C4-2B (cell line): ENCODE data around the gene MRPL14.

Experiments
- H3K27ac ChIP-seq: fragments of 450-650 bp; 2 replicates; pipeline ENCODE4 v1.5.1; 2017
- ZFX ChIP-seq: fragments of 450-650 bp; IDR thresholded peaks from 2 replicates; pipeline ENCODE4 v1.6.1; 2017
- TF ChIP-seq, protein P1 (sequence below): fragments of 450-650 bp; conservative IDR thresholded peaks from 2 replicates; pipeline ENCODE4 v1.5.1; 2017; ENCODE audit warnings: mild to moderate bottlenecking

MRPL14 gene

DNA sequence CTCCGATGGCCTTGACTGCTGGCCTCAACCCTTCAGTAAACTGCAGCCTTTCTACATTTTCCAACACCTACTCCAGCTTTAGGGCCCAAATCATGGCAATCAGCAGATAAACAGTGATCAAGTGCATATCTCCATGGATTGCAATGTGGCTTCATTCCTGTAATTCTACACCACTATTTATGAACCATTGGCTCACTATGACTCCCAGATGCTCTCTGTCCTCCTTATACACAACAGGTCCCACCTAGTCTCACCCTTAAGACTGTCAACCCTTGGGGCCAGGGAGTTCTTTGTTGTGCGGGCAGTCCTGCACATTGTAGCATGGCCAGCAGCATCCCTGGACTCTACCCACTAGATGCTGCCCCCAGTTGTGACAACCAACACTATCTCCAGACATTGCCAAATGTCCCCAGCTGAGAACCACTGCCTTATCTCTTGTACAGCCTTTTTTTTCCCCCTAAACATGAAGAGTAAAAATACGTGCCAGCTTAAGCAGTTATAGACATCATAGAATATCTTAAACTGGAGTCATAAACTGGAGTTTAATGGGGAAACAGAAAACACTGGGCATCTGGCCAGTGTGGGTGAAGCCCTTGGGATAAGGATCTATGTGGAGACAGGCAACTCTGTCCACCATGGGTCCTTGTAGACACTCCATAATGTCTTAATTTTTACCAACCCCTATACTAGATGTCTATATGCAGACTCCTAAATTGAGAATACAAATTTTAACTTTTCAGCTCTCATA, 21.1 kb downstream of the MRPL14 start:
- TF ChIP-seq ZFX = no peak
- TF ChIP-seq, protein P1, sequence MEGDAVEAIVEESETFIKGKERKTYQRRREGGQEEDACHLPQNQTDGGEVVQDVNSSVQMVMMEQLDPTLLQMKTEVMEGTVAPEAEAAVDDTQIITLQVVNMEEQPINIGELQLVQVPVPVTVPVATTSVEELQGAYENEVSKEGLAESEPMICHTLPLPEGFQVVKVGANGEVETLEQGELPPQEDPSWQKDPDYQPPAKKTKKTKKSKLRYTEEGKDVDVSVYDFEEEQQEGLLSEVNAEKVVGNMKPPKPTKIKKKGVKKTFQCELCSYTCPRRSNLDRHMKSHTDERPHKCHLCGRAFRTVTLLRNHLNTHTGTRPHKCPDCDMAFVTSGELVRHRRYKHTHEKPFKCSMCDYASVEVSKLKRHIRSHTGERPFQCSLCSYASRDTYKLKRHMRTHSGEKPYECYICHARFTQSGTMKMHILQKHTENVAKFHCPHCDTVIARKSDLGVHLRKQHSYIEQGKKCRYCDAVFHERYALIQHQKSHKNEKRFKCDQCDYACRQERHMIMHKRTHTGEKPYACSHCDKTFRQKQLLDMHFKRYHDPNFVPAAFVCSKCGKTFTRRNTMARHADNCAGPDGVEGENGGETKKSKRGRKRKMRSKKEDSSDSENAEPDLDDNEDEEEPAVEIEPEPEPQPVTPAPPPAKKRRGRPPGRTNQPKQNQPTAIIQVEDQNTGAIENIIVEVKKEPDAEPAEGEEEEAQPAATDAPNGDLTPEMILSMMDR = no peak

DNA sequence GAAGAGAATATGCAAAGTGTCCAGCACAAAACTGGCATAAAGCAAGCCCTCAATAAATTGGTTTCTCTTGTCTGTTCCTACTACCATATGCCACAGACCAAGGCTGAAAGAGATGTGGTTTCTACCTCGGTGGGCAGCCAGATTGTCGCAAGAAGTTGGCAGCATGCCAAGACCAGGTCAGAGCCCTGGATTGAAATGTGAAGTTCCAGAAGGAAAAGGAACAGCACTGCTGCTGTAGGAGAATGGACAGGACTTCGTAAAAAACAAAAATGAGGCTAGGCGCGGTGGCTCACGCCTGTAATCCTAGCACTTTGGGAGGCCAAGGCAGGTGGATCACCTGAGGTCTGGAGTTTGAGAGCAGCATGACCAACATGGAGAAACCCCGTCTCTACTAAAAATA, 22.1 kb downstream of the MRPL14 start:
- TF ChIP-seq ZFX = no peak
- TF ChIP-seq, protein P1 = no peak
- H3K27ac ChIP-seq = no peak overlapping the region; the same call in 1 of the 2 replicates

More for the DNA sequence above, 21.1 kb downstream of the MRPL14 start:
- peak overlapping the region; percentile 23 for H3K27ac ChIP-seq

DNA sequence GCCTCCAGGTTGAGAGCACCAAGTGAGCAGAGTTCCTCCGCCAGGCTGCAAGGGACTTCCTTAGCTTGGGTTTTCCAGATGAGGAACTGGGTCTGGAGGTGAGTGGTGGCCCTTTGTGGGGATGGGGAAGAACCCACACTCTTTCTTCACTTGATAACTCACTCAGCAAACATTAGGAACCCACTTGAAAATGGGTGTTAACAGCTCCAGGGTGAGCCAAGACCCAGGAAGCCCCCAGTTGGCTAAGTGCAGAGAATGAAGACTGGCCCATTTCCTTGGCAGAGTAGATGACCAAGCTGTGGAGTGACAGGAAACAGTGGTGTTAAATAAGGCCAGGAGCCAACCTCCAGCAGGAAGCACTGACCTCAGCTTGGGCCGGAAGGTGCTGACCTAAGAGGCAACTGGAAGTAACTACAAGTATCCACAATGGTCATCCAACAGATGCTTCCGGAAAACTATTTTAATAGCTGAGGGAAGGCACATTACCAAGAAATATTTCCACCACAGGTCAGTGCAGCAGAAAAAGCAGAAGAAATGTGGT, 22.7 kb downstream of the MRPL14 start:
- H3K27ac ChIP-seq = no peak overlapping the region
- no peak for TF ChIP-seq ZFX
- TF ChIP-seq, protein P1 = no peak

DNA sequence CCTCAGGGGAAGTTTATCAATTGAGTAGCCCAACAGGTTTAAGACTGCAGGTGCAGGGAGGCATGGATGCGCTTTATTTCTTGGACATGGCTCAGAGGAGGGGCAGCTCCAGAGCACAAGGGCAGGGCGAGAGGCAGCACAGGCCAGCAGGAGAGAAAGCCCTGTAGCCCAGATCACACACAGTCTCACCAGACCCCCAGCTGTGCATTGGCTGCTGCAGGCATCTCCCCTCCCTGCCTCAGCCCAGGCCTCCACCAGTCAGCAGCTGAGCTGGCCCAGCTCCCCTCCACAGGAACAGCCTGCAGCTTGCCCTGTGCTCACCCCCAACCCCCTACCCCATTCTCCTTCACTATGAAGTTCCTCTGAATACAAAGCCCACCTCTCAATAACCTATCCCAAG, 24.7 kb downstream of the MRPL14 start:
- no peak overlapping the region for H3K27ac ChIP-seq
- no peak for TF ChIP-seq ZFX
- TF ChIP-seq, protein P1 = no peak

DNA sequence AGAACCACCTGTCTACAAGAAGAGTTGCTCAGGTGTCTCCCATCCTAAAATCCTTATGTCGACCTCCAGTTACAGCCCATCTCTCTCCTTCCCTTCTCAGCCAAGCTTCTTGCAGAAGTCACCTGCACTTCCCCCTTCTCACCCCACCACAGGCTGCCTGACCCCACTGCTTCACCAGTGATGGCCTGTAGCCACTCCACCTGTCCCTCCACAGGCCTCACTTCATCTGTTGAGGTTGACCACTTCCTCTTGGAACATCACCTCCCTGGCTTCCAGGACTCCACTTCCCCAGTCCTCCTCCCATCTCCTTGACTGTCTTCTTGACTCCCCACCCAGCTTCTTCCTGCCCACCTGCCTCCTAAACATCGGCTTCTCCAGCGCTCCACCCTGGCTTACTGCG, 25.4 kb downstream of the MRPL14 start:
- H3K27ac ChIP-seq = no peak overlapping the region

DNA sequence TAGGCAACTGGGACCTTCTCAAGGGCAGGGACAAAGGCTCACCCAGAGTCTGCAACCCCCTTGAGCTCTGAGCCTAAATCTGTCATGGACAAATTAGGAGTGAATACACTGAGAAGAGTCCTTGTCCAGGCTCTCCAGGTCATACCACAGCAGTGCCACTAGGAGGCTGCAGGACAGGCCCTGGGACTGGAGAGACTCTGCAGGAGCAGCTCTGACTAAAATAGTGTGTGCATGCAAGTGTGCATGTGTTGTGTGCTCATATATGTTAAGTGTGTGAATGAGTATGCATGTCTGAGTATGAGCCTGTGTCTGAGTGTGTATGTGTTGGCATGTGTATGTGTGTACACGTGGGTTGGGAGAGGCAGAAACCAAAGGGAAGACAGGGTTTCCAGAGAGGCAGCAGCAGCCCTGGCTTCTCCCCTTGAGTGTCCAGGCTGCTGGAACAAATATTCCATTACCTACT, 27.1 kb downstream of the MRPL14 start:
- no peak for TF ChIP-seq ZFX
- TF ChIP-seq, protein P1 = no peak; the same call in 1 of the 2 replicates
- no peak overlapping the region for H3K27ac ChIP-seq

More for the DNA sequence above, 25.4 kb downstream of the MRPL14 start:
- TF ChIP-seq ZFX = no peak
- TF ChIP-seq, protein P1 = no peak

DNA sequence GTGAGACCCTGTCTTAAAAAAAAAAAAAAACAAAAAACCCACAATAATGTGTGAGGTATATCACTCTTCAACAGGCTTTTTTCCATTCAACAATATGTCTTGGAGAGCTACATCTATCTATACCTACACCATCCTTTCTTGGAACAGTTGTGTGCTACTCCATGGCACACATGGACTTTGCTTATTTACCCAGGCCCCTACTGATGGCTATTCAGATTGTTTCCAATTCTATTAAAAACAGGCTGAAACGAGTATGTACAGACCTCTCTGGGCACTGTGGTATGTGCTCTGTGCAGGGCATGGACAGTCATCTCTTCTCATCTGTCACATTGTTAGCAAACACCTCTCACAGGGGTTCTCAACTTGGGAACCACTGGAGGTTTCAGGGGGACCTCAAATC, 28.1 kb downstream of the MRPL14 start:
- H3K27ac ChIP-seq = no peak overlapping the region
- no peak for TF ChIP-seq ZFX
- TF ChIP-seq, protein P1 = no peak
